ENCODE data around the gene PCBD1.

GRCh38 chr10:70850097-70850496 is 38.3 kb downstream of the PCBD1 start:
- TF ChIP-seq CTCF (IDR thresholded peaks at IDR 0.05 in 4 of 5, conservative IDR thresholded peaks at IDR 0.05 in 1 of 5) (no peak), POLR2A (IDR thresholded peaks at IDR 0.05) (no peak)

Data from gastrocnemius medialis (tissue), 4 donors.